GM23248 (cell line): Measurements from ENCODE around the gene RPN2. TPM values are rescaled to one million over a fixed set of nuclear protein-coding genes. Genes with fewer than 3 reads are reported as not detected.
A peak's percentile ranks its signal among the peaks of the same experiment; 100 is the strongest.

Source experiments
- DNase-seq: peaks from one replicate; pipeline ENCODE4 v3.0.0-alpha.2; 2015
- H2AFZ ChIP-seq: fragments of 200-600 bp; sonication (generic); 2 replicates; pipeline ENCODE4 v1.6.1; 2016; ENCODE audit warnings: antibody characterized with exemption
- H3F3A ChIP-seq: fragments of 200-600 bp; sonication (generic); 2 replicates; pipeline ENCODE4 v1.6.1; 2016; ENCODE audit warnings: mild to moderate bottlenecking, antibody characterized with exemption, mixed run types; ENCODE audit not compliant: insufficient read depth
- H3K27ac ChIP-seq: fragments of 200-600 bp; sonication (generic); 2 replicates; pipeline ENCODE4 v1.5.1; 2016; ENCODE audit warnings: mild to moderate bottlenecking
- H3K27me3 ChIP-seq: fragments of 200-600 bp; sonication (generic); replicated peaks from 2 replicates; pipeline ENCODE4 v1.6.1; 2016; ENCODE audit warnings: mild to moderate bottlenecking; ENCODE audit not compliant: insufficient read depth
- H3K36me3 ChIP-seq: fragments of 200-600 bp; sonication (generic); 2 replicates; pipeline ENCODE4 v1.6.1; 2016; ENCODE audit warnings: low read depth, mild to moderate bottlenecking
- H3K4me1 ChIP-seq: fragments of 200-600 bp; sonication (generic); 2 replicates; pipeline ENCODE4 v1.6.1; 2016; ENCODE audit warnings: mild to moderate bottlenecking; ENCODE audit not compliant: insufficient read depth
- H3K4me2 ChIP-seq: fragments of 200-600 bp; sonication (generic); one replicate; pipeline ENCODE4 v1.6.1; 2016; ENCODE audit warnings: mild to moderate bottlenecking; ENCODE audit not compliant: unreplicated experiment
- H3K4me3 ChIP-seq: fragments of 200-600 bp; sonication (generic); 2 replicates; pipeline ENCODE4 v1.5.1; 2016; ENCODE audit warnings: mild to moderate bottlenecking
- H3K79me2 ChIP-seq: fragments of 200-600 bp; sonication (generic); 2 replicates; pipeline ENCODE4 v1.6.1; 2016; ENCODE audit warnings: mild to moderate bottlenecking; ENCODE audit not compliant: insufficient read depth
- H3K9ac ChIP-seq: fragments of 200-600 bp; sonication (generic); 2 replicates; pipeline ENCODE4 v1.6.1; 2016; ENCODE audit warnings: mild to moderate bottlenecking
- H3K9me2 ChIP-seq: fragments of 200-600 bp; sonication (generic); 2 replicates; pipeline ENCODE4 v1.6.1; 2016; ENCODE audit warnings: mixed run types, mild to moderate bottlenecking, moderate library complexity; ENCODE audit not compliant: insufficient read depth
- H3K9me3 ChIP-seq: fragments of 200-600 bp; sonication (generic); one replicate; pipeline ENCODE4 v1.6.1; 2017; ENCODE audit warnings: low read depth
- H4K20me1 ChIP-seq: fragments of 200-600 bp; sonication (generic); 2 replicates; pipeline ENCODE4 v1.6.0; 2016; ENCODE audit not compliant: insufficient read depth
- EZH2 ChIP-seq: fragments of 200-600 bp; sonication (generic); IDR thresholded peaks from 2 replicates; pipeline ENCODE4 v1.6.1; 2018; ENCODE audit warnings: antibody characterized with exemption, mild to moderate bottlenecking; ENCODE audit not compliant: insufficient read depth, poor library complexity, severe bottlenecking
- EZH2phosphoT487 ChIP-seq: fragments of 200-600 bp; sonication (generic); IDR thresholded peaks from 2 replicates; pipeline ENCODE4 v1.6.1; 2018; ENCODE audit warnings: antibody characterized with exemption, moderate library complexity, mild to moderate bottlenecking, low read depth; ENCODE audit not compliant: insufficient read depth
- WGBS, 2 experiments: methylation state at CpG; one replicate each; pipeline ENCODE4 v1.1.6; 2015 to 2017; ENCODE audit warnings: low lambda C conversion rate in 2 of 2, low coverage in 1 of 2; ENCODE audit errors: missing lambda C conversion rate in 2 of 2; 5-methylcytosine and 5-hydroxymethylcytosine counted together
- in situ Hi-C: fragments of 300-500 bp; cut with MboI; formaldehyde crosslinking; loops from 2 replicates; pipeline ENCODE4 v1.15.0; 2020
- polyA plus RNA-seq: library from polyadenylated mRNA; unstranded; fragments of >200 nt; fragmentation: Nextera tagmentation; extraction: Ambion mirVana; gene quantifications from 2 replicates; pipeline ENCODE4 v1.2.1, GENCODE V29; 2016
- total RNA-seq: library from RNA; depleted of rRNA; stranded (reverse); fragments of >200 nt; shearing (Covaris generic); gene quantifications from 2 replicates; pipeline ENCODE4 v1.2.3, GENCODE V29; 2014

Gene RPN2
- total and polyA plus RNA-seq, 2 experiments from 2014 or later, result 368 to 379 TPM

DNA sequence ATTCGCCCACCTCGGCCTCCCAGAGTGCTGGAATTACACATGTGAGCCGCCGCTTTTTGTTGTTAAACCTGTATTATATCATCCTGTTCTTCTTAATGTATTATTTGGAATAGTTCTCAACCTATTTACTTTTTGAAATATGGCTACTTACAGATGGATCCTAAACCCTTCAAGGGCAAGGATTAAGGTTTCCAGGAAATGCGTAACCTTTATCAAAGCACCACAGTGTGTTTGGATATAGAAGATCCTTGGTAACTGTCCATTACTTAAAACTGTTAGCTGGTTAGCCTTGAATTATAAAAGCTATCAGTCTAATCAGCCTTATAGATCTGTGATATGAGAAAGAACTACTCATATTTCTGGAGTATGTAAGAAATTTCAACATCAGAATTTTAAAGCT is 12.3 kb upstream of the RPN2 start:
- no peak for TF ChIP-seq EZH2phosphoT487
- no peak for TF ChIP-seq EZH2
- in situ Hi-C loops, result no loop called here

DNA sequence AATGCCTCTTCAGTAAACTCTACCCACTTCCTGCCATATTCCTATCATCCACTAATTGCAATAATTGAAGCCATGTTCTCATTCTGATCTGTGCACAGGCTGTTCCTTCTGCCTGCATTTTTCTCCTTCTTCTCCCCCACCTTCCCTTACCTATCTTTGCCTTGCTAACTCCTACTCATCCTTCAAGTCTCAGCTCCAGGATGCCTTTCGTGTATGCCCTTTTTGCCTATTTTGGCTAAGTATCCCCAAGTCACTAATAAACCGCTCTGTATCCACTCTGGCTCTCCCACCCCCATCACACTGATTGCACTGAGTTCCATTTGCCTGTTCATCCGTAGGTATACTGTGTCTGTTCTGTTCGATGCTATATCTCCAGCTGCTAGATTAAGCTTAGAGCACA is 6.3 kb upstream of the RPN2 start:
- no peaks in the 10 kb centered on the region for H3F3A ChIP-seq
- H3K4me2 ChIP-seq, result no peak overlapping the region
- H3K4me3 ChIP-seq, result no peak overlapping the region
- H4K20me1 ChIP-seq, result no peaks in the 10 kb centered on the region
- no peak for DNase-seq
- WGBS, 2 experiments, result 87 to 90% methylated on average over 4 of the region's 4 CpGs
- in situ Hi-C loops, result no loop called here
- H3K79me2 ChIP-seq, result no peaks in the 10 kb centered on the region
- no peak overlapping the region for H3K27ac ChIP-seq
- H3K27me3 ChIP-seq, result no peaks in the 10 kb centered on the region
- H3K9me2 ChIP-seq, result no peaks in the 10 kb centered on the region
- no peaks in the 10 kb centered on the region for H3K36me3 ChIP-seq
- H2AFZ ChIP-seq, result no peak overlapping the region
- H3K9ac ChIP-seq, result no peak overlapping the region
- H3K9me3 ChIP-seq, result no peaks in the 10 kb centered on the region
- TF ChIP-seq EZH2phosphoT487 (no peak), EZH2 (no peak)
- H3K4me1 ChIP-seq, result peaks cover 6% of the 10 kb centered on the region; the same call in 1 of the 2 replicates

More for the DNA sequence above, 12.3 kb upstream of the RPN2 start:
- H3K9ac ChIP-seq, result no peak overlapping the region
- H3K79me2 ChIP-seq, result no peaks in the 10 kb centered on the region
- no peaks in the 10 kb centered on the region for H3K4me1 ChIP-seq
- no peaks in the 10 kb centered on the region for H3K27me3 ChIP-seq
- H3K4me2 ChIP-seq, result no peak overlapping the region
- 94 to 96% methylated on average over 5 of the region's 5 CpGs for WGBS, 2 experiments
- no peak overlapping the region for H3K27ac ChIP-seq
- H4K20me1 ChIP-seq, result no peaks in the 10 kb centered on the region
- H3K36me3 ChIP-seq, result no peaks in the 10 kb centered on the region
- no peaks in the 10 kb centered on the region for H3F3A ChIP-seq
- no peak overlapping the region for H2AFZ ChIP-seq
- H3K9me2 ChIP-seq, result no peaks in the 10 kb centered on the region
- H3K4me3 ChIP-seq, result no peak overlapping the region
- no peaks in the 10 kb centered on the region for H3K9me3 ChIP-seq
- no peak for DNase-seq

DNA sequence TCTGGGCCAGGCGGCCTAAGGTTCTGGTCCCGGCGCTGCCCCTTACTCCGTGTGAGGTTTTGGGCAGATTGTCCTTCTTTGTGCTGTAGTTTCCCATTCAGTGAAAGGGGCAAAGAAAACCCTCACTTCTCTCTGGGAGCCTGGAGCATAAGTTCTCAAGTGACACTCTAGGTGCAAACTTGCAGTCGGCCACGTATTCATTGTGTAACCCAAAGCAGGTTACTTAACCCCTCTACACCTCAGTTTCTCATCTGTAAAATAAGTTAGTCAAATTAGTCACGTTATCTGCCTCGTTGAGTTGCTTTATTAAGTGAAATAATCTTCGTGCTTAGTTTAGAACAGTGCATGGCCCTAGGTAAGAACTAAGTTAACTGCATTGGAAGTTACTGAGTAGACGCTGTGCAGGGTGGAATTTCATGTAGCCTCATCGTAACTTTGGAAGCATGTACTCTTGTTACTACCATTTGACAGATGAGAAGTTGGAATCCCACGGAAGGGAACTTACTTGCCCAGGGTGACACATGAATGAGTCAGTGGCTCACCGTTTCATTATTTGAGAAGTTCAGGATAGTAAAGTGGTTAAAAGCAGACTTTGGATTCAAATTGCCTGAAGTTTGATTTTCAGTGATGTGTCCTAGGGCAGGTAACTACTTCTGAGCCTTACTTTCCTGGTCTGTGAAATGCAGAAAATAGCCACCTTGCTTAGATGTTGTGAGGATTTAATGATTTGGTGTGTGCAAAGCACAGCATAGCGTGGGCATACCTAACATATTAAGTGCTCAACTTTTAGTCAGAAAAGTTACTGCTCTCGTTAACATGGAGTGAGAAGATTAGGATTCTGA is 774 bp downstream of the RPN2 start:
- H3K4me1 ChIP-seq, result peaks cover 14% of the 10 kb centered on the region; the same call in 1 of the 2 replicates
- peak overlapping the region; percentile 94 for H3K9ac ChIP-seq
- no peaks in the 10 kb centered on the region for H3K27me3 ChIP-seq
- H3K9me2 ChIP-seq, result no peaks in the 10 kb centered on the region
- peak overlapping the region; percentile 92 for H2AFZ ChIP-seq
- H3F3A ChIP-seq, result peaks cover 12% of the 10 kb centered on the region
- in situ Hi-C loops, result no loop called here
- peak overlapping the region; percentile 95 for H3K27ac ChIP-seq
- peak overlapping the region; percentile 92 for H3K4me2 ChIP-seq
- DNase-seq, result peak; percentile 84
- no peaks in the 10 kb centered on the region for H3K9me3 ChIP-seq
- H3K79me2 ChIP-seq, result peaks cover 58% of the 10 kb centered on the region
- H4K20me1 ChIP-seq, result no peaks in the 10 kb centered on the region; the same call in 1 of the 2 replicates
- H3K4me3 ChIP-seq, result peak overlapping the region; percentile 92
- H3K36me3 ChIP-seq, result 0 out of 2 replicates have a peak, but pooled peaks cover 3% of the 10 kb centered on the region
- WGBS, 2 experiments, result 5 to 7% methylated on average over 15 of the region's 15 CpGs
- TF ChIP-seq EZH2 (no peak), EZH2phosphoT487 (no peak)

DNA sequence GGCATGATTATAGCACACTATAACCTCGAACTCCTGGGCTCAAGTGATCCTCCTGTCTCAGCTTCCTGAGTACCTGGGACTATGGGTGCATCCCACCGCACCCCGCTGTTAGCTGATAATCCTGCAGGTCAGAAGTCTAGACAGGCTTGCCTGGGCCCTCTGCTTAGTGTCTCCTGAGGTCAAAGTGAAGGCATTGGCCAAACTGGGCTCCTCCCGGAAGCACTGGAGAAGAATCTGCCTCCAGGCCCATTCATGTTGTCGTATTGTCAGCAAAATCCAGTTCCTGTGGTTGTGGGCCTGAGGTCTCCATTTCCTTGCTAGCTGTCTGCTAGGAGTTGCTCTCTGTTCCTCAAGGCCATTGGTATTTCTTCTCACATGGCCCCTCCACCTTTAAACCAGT is 6.6 kb downstream of the RPN2 start:
- Histone ChIP-seq H3K27ac (no peak overlapping the region), H3K4me3 (no peak overlapping the region), H2AFZ (no peak overlapping the region), H3K4me1 (peaks cover under 1% of the 10 kb centered on the region; the same call in 1 of the 2 replicates), H3K9me2 (no peaks in the 10 kb centered on the region), H3K36me3 (peaks cover 26% of the 10 kb centered on the region; the same call in 1 of the 2 replicates), H4K20me1 (no peaks in the 10 kb centered on the region; the same call in 1 of the 2 replicates), H3K79me2 (peaks cover 96% of the 10 kb centered on the region), H3K9me3 (no peaks in the 10 kb centered on the region), H3K9ac (no peak overlapping the region), H3F3A (peaks cover under 1% of the 10 kb centered on the region; the same call in 1 of the 2 replicates), H3K4me2 (no peak overlapping the region), H3K27me3 (no peaks in the 10 kb centered on the region)
- TF ChIP-seq EZH2 (no peak), EZH2phosphoT487 (no peak)
- in situ Hi-C loops, result no loop called here
- 88% methylated on average over 5 of the region's 5 CpGs for WGBS, 2 experiments
- no peak for DNase-seq
